ENCODE results near the gene SHCBP1. TPM values are rescaled to one million over a fixed set of nuclear protein-coding genes. Genes with fewer than 3 reads are reported as not detected.

Gene SHCBP1
- total and polyA plus RNA-seq, 9 of the 15 experiments (the other 6 are each of a cell fraction or from before 2014, with no cell fraction given): 6.2 to 29.6 (median 19.7) TPM

Small RNAs within 50 kb of the gene (small RNA-seq; reads per million reads assigned to genes)
- gene RNU6-845P: not detected

Other genes with a start within 250 kb of the SHCBP1 start
- gene VPS35, start 67.8 kb upstream of the SHCBP1 start, total RNA-seq (2014; rRNA removed): 30.4 and 32.7 TPM in 2 replicates
- 74.6 and 84.8 TPM in 2 replicates for gene VPS35, start 67.8 kb upstream of the SHCBP1 start, total RNA-seq (2014; rRNA removed; fragmentation: Illumina TruSeq; extraction: Trizol)
- gene VPS35, start 67.8 kb upstream of the SHCBP1 start, total RNA-seq (2015; rRNA removed; fragmentation: Illumina TruSeq; extraction: Trizol): 66.2 and 69.9 TPM in 2 replicates
- gene VPS35, start 67.8 kb upstream of the SHCBP1 start, total RNA-seq (2021): 84.4 and 87.3 TPM in 2 replicates
- 40.2 and 53.3 TPM in 2 replicates for gene VPS35, start 67.8 kb upstream of the SHCBP1 start, polyA plus RNA-seq (2011; rRNA removed)
- 48.6 and 57.4 TPM in 2 replicates for gene VPS35, start 67.8 kb upstream of the SHCBP1 start, polyA plus RNA-seq (2014; fragmentation: Illumina TruSeq; extraction: Trizol)
- gene VPS35, start 67.8 kb upstream of the SHCBP1 start, polyA plus RNA-seq (2014; fragmentation: Nextera tagmentation; extraction: Ambion mirVana): 100 to 1,000 TPM in 1 of 2 experiments, 10 to 100 TPM in 1; 90.4 to 131 TPM
- gene VPS35, start 67.8 kb upstream of the SHCBP1 start, polyA plus RNA-seq (2014; rRNA removed): 35.0 and 42.5 TPM in 2 replicates
- gene ORC6, start 68.3 kb upstream of the SHCBP1 start, total RNA-seq (2014; rRNA removed): 37.4 and 40.0 TPM in 2 replicates
- 49.0 and 54.6 TPM in 2 replicates for gene ORC6, start 68.3 kb upstream of the SHCBP1 start, total RNA-seq (2014; rRNA removed; fragmentation: Illumina TruSeq; extraction: Trizol)
- gene ORC6, start 68.3 kb upstream of the SHCBP1 start, total RNA-seq (2015; rRNA removed; fragmentation: Illumina TruSeq; extraction: Trizol): 47.0 TPM in 2 replicates
- gene ORC6, start 68.3 kb upstream of the SHCBP1 start, total RNA-seq (2021): 36.1 and 39.6 TPM in 2 replicates
- gene ORC6, start 68.3 kb upstream of the SHCBP1 start, polyA plus RNA-seq (2011; rRNA removed): 62.2 and 69.2 TPM in 2 replicates
- 47.4 and 50.4 TPM in 2 replicates for gene ORC6, start 68.3 kb upstream of the SHCBP1 start, polyA plus RNA-seq (2014; fragmentation: Illumina TruSeq; extraction: Trizol)
- gene ORC6, start 68.3 kb upstream of the SHCBP1 start, polyA plus RNA-seq (2014; fragmentation: Nextera tagmentation; extraction: Ambion mirVana): 10 to 100 TPM; 18.7 to 28.5 TPM
- gene ORC6, start 68.3 kb upstream of the SHCBP1 start, polyA plus RNA-seq (2014; rRNA removed): 71.4 and 72.4 TPM in 2 replicates
- 8.8 and 9.8 TPM in 2 replicates for gene MYLK3, start 127.0 kb upstream of the SHCBP1 start, total RNA-seq (2014; rRNA removed)
- 6.7 and 7.6 TPM in 2 replicates for gene MYLK3, start 127.0 kb upstream of the SHCBP1 start, total RNA-seq (2014; rRNA removed; fragmentation: Illumina TruSeq; extraction: Trizol)
- gene MYLK3, start 127.0 kb upstream of the SHCBP1 start, total RNA-seq (2015; rRNA removed; fragmentation: Illumina TruSeq; extraction: Trizol): 6.6 and 6.7 TPM in 2 replicates
- gene MYLK3, start 127.0 kb upstream of the SHCBP1 start, total RNA-seq (2021): 10.1 and 10.7 TPM in 2 replicates
- gene MYLK3, start 127.0 kb upstream of the SHCBP1 start, polyA plus RNA-seq (2011; rRNA removed): 4.2 and 4.3 TPM in 2 replicates
- gene MYLK3, start 127.0 kb upstream of the SHCBP1 start, polyA plus RNA-seq (2014; fragmentation: Illumina TruSeq; extraction: Trizol): 4.7 and 6.5 TPM in 2 replicates
- under 1 TPM; 0.69 to 0.82 TPM for gene MYLK3, start 127.0 kb upstream of the SHCBP1 start, polyA plus RNA-seq (2014; fragmentation: Nextera tagmentation; extraction: Ambion mirVana)
- 3.3 TPM in 2 replicates for gene MYLK3, start 127.0 kb upstream of the SHCBP1 start, polyA plus RNA-seq (2014; rRNA removed)
- gene C16orf87, start 209.8 kb upstream of the SHCBP1 start, total RNA-seq (2014; rRNA removed): 7.7 and 10.5 TPM in 2 replicates
- 13.0 and 13.2 TPM in 2 replicates for gene C16orf87, start 209.8 kb upstream of the SHCBP1 start, total RNA-seq (2014; rRNA removed; fragmentation: Illumina TruSeq; extraction: Trizol)
- 10.9 and 12.6 TPM in 2 replicates for gene C16orf87, start 209.8 kb upstream of the SHCBP1 start, total RNA-seq (2015; rRNA removed; fragmentation: Illumina TruSeq; extraction: Trizol)
- gene C16orf87, start 209.8 kb upstream of the SHCBP1 start, total RNA-seq (2021): 8.3 and 9.1 TPM in 2 replicates
- gene C16orf87, start 209.8 kb upstream of the SHCBP1 start, polyA plus RNA-seq (2011; rRNA removed): 6.3 and 7.8 TPM in 2 replicates
- gene C16orf87, start 209.8 kb upstream of the SHCBP1 start, polyA plus RNA-seq (2014; fragmentation: Illumina TruSeq; extraction: Trizol): 9.1 and 9.6 TPM in 2 replicates
- gene C16orf87, start 209.8 kb upstream of the SHCBP1 start, polyA plus RNA-seq (2014; fragmentation: Nextera tagmentation; extraction: Ambion mirVana): 10 to 100 TPM; 13.9 to 16.7 TPM
- 8.2 and 10.8 TPM in 2 replicates for gene C16orf87, start 209.8 kb upstream of the SHCBP1 start, polyA plus RNA-seq (2014; rRNA removed)

All from K562 (cell line).